HG03469 (cell line): ENCODE data around the gene HPGDS.
A peak's percentile ranks its signal among the peaks of the same experiment; 100 is the strongest.
"Not testable (repeated sequence)": the region's sequence is repeated elsewhere in the genome, so short reads cannot be mapped to it uniquely, and the experiment has no call there.

ENCODE experiments used
- ATAC-seq: cut with Tn5 transposase; IDR thresholded peaks from one replicate; pipeline ENCODE4 v1.9.1; 2021; ENCODE audit warnings: mild to moderate bottlenecking, moderate library complexity, moderate number of reproducible peaks; ENCODE audit not compliant: unreplicated experiment

Gene HPGDS

DNA sequence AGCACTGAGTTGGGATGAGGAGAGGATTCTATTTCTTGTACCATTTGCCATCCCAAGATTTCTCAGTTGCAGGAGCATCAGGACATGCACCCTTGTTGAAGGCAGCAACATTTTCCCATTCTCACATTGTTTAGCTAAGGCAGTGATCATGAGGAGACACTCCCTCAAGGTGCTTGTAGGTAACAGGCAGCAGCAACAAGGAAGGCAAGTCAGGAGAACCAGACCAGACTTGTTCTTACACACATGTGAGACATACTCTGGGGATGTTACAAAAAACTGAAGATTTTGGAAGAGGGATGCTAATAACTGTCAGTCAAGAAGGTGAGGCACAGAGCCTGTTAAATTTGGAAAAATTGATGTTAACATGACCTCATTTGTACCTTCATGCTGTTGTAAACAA lies 15.5 kb upstream of the HPGDS start:
- ATAC-seq, result no peak

GRCh38 chr4:94357624-94358023 lies 15.0 kb upstream of the HPGDS start:
- no peak for ATAC-seq

- no peak for ATAC-seq
Observed at GRCh38 chr4:94356444-94356843, 13.8 kb upstream of the HPGDS start.

- no peak for ATAC-seq
Observed at GRCh38 chr4:94354474-94354896, 11.8 kb upstream of the HPGDS start.

DNA sequence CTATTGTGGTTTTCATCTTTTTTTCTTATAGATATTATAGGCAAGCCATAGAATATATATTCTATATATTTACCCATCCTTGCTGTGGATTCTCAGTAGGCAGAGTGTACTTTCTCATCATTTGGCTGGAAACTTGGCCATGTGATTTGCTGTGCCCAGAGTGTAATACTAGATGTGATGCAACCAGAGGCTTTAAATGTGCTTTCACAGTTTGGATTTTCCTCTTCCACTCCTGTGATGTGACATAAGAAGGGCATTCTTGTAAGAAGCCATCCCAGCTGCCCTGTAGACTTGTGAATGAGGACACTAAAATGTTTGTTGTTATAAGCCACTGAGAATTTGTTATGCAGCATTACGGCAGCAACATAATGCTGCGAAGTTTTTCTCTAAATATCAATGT lies 10.4 kb upstream of the HPGDS start:
- ATAC-seq, result no peak

DNA sequence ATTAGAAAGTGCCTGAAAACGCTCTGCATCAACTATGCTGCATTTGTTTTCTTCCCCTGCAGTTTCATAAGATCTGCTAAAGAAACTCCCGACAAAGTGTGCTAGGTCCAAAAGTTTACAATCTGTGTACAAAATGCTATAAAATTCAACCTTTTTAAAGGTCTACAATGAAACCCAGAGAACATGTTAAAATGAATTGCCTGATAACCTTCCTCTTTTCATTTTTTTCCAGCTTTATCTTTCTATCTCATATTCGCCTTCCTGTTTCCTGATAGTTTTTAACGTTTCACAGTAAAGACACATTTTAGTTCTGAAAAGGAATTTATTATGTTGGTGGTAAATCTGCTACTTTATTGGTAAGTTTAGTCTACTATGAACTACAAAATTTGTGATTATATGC lies 9.5 kb upstream of the HPGDS start:
- no peak for ATAC-seq

GRCh38 chr4:94351319-94351718 lies 8.7 kb upstream of the HPGDS start:
- no peak for ATAC-seq

DNA sequence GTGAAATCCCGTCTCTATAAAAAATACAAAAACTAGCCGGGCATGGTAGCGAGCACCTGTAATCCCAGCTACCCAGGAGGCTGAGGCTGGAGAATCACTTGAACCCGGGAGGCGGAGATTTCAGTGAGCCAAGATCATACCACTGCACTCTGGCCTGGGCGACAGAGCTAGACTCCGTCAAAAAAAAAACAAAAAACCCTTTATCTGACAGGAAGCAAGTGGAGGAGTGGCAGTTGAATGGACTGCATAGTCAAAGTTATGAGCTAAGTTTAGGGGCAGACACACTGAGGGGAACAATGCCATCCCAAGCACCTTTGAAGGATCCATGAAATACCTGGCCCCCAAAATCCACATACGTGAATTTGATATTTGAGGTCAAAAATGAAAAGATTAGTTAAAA lies 7.5 kb upstream of the HPGDS start:
- no peak for ATAC-seq

- ATAC-seq, result no peak
Observed at GRCh38 chr4:94349193-94349592, 6.6 kb upstream of the HPGDS start.

DNA sequence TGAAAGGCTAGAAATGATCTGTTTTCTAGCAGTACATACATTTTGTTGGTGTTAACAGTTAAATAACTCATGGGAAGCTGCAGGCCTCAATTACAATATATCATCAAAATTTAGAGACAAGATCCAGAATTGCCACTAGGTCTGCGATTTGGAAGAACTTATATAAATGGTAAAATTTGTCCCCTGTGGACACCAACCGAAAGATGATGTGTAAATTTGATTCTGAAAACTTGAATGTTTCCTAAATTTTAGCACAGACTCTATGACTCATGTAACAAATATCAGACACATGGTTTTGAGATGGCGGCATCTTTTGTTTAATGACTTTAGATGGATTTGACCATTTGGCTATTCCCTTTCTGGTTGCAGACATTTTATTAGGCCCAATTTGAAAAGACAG lies 6.0 kb upstream of the HPGDS start:
- ATAC-seq, result no peak

DNA sequence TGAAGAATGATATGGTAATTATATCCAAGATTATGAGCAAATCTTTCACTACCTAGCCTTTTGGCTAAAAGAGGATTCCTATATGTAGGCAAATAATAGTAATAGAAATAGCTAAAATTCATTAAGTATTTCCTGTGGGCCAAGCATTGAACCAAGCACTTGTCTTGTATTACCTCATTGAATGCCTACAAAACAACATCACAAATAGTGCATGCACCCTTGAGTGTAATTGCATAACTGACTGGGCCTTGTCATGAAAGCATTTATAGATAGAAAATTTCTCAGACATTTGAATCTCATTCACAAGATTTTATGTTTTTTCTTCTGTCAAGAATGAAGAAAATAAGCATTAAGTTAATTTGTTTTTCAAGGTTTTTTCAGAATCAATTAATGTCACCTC lies 3.9 kb upstream of the HPGDS start:
- no peak for ATAC-seq

GRCh38 chr4:94345969-94346368 lies 3.3 kb upstream of the HPGDS start:
- no peak for ATAC-seq

DNA sequence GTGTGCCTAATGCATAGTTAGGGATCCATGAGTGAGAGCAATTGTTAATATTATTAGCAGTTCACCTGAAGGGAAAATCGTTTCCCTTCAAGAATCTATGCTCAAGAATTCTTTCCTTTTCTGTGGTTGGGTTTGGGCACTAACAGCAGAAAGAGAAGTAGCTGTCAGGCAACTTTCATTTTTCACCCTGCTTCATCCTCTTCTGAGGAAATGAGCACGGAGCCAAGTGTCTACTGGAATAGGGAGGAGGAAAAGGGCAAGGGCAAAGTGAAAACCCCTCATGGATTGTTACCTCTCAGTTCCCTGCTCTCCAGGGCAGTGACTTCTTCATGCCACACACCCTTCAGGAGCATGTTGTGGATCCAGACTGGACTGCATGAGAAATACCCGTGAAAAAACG lies 2.6 kb upstream of the HPGDS start:
- ATAC-seq, result no peak

DNA sequence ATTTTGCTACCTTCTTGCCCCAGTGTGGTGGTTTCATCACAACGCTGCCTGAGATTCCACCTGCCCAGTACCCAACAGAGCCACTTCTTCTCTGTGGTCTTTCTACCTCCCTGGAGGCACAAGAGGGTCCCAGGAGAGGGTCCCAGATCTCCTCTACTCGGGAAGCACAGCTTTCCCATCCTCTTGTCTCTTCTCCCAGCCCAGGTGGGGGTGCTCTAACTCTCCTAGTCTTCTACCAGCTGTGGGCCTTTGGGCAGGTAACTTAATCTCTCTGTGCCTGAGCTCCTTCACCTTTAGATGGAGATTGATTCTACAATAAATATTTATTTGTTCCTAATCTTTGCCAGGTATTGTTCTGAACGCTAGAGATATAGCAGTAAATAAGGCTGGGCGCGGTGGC lies 1.8 kb upstream of the HPGDS start:
- ATAC-seq, result no peak

- no peak for ATAC-seq
Observed at GRCh38 chr4:94341481-94342370, 910 bp downstream of the HPGDS start.

- ATAC-seq, result no peak
Observed at GRCh38 chr4:94339779-94340178, 2.9 kb downstream of the HPGDS start.

DNA sequence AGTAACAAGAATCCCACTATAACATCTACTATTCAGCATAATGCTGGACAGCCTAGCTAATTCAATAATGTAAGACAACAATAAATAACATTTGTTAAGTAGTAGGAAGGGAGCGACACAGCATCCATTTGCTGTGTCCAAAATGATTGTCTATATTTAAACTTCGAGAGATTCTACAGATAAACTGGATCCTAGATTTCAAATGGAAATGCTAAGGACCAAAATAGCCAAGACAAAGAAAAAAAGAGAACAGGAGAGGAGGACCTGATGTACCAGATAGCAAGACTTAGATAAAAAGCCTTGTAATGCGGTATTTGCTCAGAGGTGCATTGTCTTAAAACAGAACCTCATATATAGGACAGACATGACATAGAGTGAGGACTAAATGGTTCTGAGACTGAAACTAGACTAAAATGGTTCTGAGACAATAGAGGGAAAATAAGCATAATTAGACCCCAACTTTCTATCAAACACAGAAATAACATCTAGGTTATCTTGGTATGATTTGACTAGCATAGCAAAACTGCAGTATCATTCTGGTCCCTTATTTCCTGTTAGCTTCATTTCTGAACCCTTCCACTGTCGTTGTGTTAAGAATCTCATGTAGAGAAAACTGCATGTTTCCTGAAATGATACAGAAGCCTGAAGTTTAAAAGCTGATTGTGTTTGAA lies 3.8 kb downstream of the HPGDS start:
- peak; percentile 74 for ATAC-seq

DNA sequence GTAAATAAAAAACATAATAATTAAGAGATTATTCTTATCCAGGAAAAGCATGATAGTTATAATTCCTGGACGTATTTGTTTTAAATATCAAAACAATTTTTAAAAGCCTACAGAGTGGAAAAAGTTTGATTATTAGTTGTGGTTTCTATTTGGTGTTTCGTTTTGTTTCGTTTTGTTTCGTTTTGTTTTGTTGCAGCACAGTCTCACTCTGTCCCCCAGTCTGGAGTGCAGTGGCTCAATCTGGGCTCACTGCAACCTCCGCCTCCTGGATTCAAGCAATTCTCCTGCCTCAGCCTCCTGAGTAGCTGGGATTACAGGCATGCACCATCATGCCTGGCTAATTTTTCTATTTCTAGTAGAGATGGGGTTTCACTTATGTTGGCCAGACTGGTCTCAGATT lies 5.8 kb downstream of the HPGDS start:
- not testable (repeated sequence) for ATAC-seq

GRCh38 chr4:94336303-94336702 lies 6.3 kb downstream of the HPGDS start:
- no peak for ATAC-seq

- no peak for ATAC-seq
Observed at GRCh38 chr4:94334962-94335361, 7.7 kb downstream of the HPGDS start.

DNA sequence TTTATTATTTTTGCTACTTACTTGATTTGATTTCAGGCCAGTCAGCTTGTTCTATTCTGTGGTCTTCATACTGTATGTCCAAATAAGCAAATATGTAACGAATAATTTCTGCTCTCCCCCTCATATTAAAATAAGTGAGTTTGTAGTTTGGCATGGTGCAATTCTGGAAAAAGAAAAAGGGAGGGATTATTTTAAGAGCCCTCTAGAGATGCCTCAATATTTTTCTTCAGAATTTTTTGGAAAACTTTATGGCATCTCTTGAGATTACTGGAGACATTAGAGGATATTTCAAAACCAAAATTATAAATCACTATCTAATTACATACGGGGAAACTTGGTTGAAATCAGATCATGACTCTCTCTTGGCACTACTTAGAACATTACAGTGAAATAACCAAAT lies 8.2 kb downstream of the HPGDS start:
- ATAC-seq, result no peak

DNA sequence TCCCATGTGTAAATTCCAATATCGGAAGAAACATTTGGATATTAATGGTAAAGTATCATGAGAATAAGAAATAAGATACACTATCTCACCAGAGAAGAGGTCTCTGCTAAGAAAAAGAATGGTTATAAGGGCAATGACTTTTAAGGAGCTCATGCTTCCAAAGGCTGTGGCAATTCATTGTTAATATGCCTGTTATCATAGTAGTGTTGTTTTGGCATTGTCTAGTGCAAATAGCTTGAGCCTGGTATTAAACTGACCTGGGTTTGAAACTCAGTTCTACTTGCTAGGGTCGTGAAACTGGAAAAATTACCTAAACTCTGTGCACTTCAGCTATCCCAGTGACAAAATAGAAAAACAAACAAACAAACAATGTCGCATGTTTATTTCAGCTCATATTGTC lies 8.8 kb downstream of the HPGDS start:
- no peak for ATAC-seq
